ENCODE results near the gene CDH16.
A peak's percentile ranks its signal among the peaks of the same experiment; 100 is the strongest.

CDH16 gene

GRCh38 chr16:66950437-66950836 lies 31.8 kb upstream of the CDH16 start:
- no peak for TF ChIP-seq CTCF (IDR thresholded peaks at IDR 0.05; ENCODE audit: borderline replicate concordance, insufficient read depth, low read depth, low read length)
- no peak overlapping the region for H3K4me3 ChIP-seq (ENCODE audit: low read depth, low read length)

- TF ChIP-seq CTCF (IDR thresholded peaks at IDR 0.05; ENCODE audit: borderline replicate concordance, insufficient read depth, low read depth, low read length) = no peak
Measured at GRCh38 chr16:66949472-66949871, 30.8 kb upstream of the CDH16 start.

GRCh38 chr16:66948837-66949225 lies 30.1 kb upstream of the CDH16 start:
- TF ChIP-seq CTCF (IDR thresholded peaks at IDR 0.05; ENCODE audit: borderline replicate concordance, insufficient read depth, low read depth, low read length) = no peak
- no peak overlapping the region for H3K4me3 ChIP-seq (ENCODE audit: low read depth, low read length)

More at GRCh38 chr16:66949472-66949871, 30.8 kb upstream of the CDH16 start:
- no peak overlapping the region for H3K4me3 ChIP-seq (ENCODE audit: low read depth, low read length)

GRCh38 chr16:66948134-66948836 lies 29.6 kb upstream of the CDH16 start:
- peak overlapping the region; percentile 36 for H3K4me3 ChIP-seq (ENCODE audit: low read depth, low read length)
- no peak for TF ChIP-seq CTCF (IDR thresholded peaks at IDR 0.05; ENCODE audit: borderline replicate concordance, insufficient read depth, low read depth, low read length)

- TF ChIP-seq CTCF (IDR thresholded peaks at IDR 0.05; ENCODE audit: borderline replicate concordance, insufficient read depth, low read depth, low read length) = peak; percentile 75; the same call in 1 of the 2 replicates
Measured at GRCh38 chr16:66947302-66948065, 28.8 kb upstream of the CDH16 start.

GRCh38 chr16:66946974-66947301 lies 28.3 kb upstream of the CDH16 start:
- no peak overlapping the region for H3K4me3 ChIP-seq (ENCODE audit: low read depth, low read length)
- no peak for TF ChIP-seq CTCF (IDR thresholded peaks at IDR 0.05; ENCODE audit: borderline replicate concordance, insufficient read depth, low read depth, low read length)

More at GRCh38 chr16:66947302-66948065, 28.8 kb upstream of the CDH16 start:
- peak overlapping the region; percentile 36 for H3K4me3 ChIP-seq (ENCODE audit: low read depth, low read length)

GRCh38 chr16:66946541-66946940 lies 27.9 kb upstream of the CDH16 start:
- no peak overlapping the region for H3K4me3 ChIP-seq (ENCODE audit: low read depth, low read length)
- no peak for TF ChIP-seq CTCF (IDR thresholded peaks at IDR 0.05; ENCODE audit: borderline replicate concordance, insufficient read depth, low read depth, low read length)
